GM12878 (cell line): Measurements from ENCODE around the gene DNAJC3. TPM values are rescaled to one million over a fixed set of nuclear protein-coding genes. Genes with fewer than 3 reads are reported as not detected.

Experiments
- ATAC-seq: fragments of 200-7000 bp; cut with Tn5 transposase; 3 replicates; pipeline ENCODE4 v1.9.1; 2020; ENCODE audit warnings: mild to moderate bottlenecking, moderate library complexity
- BruUV-seq: library from RNA; stranded (reverse); fragments of 400-500 nt; replicated peaks from 2 replicates; lab custom pipeline; 2021; lab: Mats Ljungman, UMichigan
- CTCF ChIA-PET: fragments of 300-600 bp; sonication (Branson Sonifier 250); formaldehyde crosslinking; extraction: SDS; loops from one replicate; lab custom pipeline; 2021; ENCODE audit warnings: inconsistent platforms; lab: Yijun Ruan, JAX
- POLR2A ChIA-PET: fragments of 350-600 bp; formaldehyde crosslinking; extraction: SDS; loops from one replicate; lab custom pipeline; 2021; ENCODE audit warnings: inconsistent platforms; lab: Charles Lee
- RAD21 ChIA-PET: fragments of 300-600 bp; sonication (Branson Sonifier 250); formaldehyde crosslinking; loops from one replicate; lab custom pipeline; 2023; ENCODE audit warnings: antibody characterized with exemption; ENCODE audit not compliant: unreplicated experiment; lab: Charles Lee
- SMC1A ChIA-PET: fragments of 300-600 bp; sonication (Branson Sonifier 250); formaldehyde crosslinking; loops from one replicate; lab custom pipeline; 2023; ENCODE audit not compliant: unreplicated experiment, uncharacterized antibody; lab: Charles Lee
- DNase-seq: peaks from one replicate; pipeline ENCODE4 v3.0.0-alpha.2; 2011; ENCODE audit warnings: low read depth, low spot score
- FAIRE-seq: peaks from 3 replicates; lab custom pipeline; 2011; peaks lifted over from hg19 to GRCh38; lab: Jason Lieb, UNC
- H2AFZ ChIP-seq: 2 replicates; pipeline ENCODE4 v1.6.0; 2011; ENCODE audit warnings: low read depth, low read length, control low read depth; ENCODE audit not compliant: control insufficient read depth
- H3K27ac ChIP-seq: 2 replicates; pipeline ENCODE4 v1.5.1; 2011; ENCODE audit warnings: control low read depth; ENCODE audit not compliant: control insufficient read depth, insufficient read depth
- H3K27me3 ChIP-seq, 2 experiments: replicated peaks in 1 of 2; 2 replicates each; pipeline versions ENCODE4 v1.6.0 to v1.6.1; 2011; ENCODE audit warnings: low read length in 1 of 2; ENCODE audit not compliant: control insufficient read depth in 2 of 2, insufficient read depth in 2 of 2
- H3K36me3 ChIP-seq, 2 experiments: 2 replicates each; pipeline ENCODE4 v1.5.1; 2011; ENCODE audit warnings: low read length in 1 of 2; ENCODE audit not compliant: control insufficient read depth in 2 of 2, insufficient read depth in 2 of 2
- H3K4me1 ChIP-seq: 2 replicates; pipeline ENCODE4 v1.6.1; 2011; ENCODE audit warnings: mild to moderate bottlenecking, low read length, moderate library complexity, mixed read lengths; ENCODE audit not compliant: control insufficient read depth, insufficient read depth
- H3K4me2 ChIP-seq: 2 replicates; pipeline ENCODE4 v1.6.0; 2011; ENCODE audit warnings: control low read depth; ENCODE audit not compliant: control insufficient read depth, insufficient read depth
- H3K4me3 ChIP-seq: fragments of 200-600 bp; sonication (generic); 2 replicates; pipeline ENCODE4 v1.5.1; 2016
- H3K79me2 ChIP-seq: 2 replicates; pipeline ENCODE4 v1.6.0; 2011; ENCODE audit warnings: low read length; ENCODE audit not compliant: control insufficient read depth, insufficient read depth
- H3K9ac ChIP-seq: 2 replicates; pipeline ENCODE4 v1.8.0; 2011; ENCODE audit warnings: low read length, control low read depth, mixed read lengths; ENCODE audit not compliant: control insufficient read depth, insufficient read depth
- H3K9me3 ChIP-seq: replicated peaks from 3 replicates; pipeline ENCODE4 v1.5.1; 2011; ENCODE audit warnings: mild to moderate bottlenecking, low read length; ENCODE audit not compliant: control insufficient read depth, insufficient read depth
- H4K20me1 ChIP-seq: 2 replicates; pipeline ENCODE4 v1.6.0; 2011; ENCODE audit not compliant: control insufficient read depth, insufficient read depth
- GABPA ChIP-seq: IDR thresholded peaks from 2 replicates; pipeline ENCODE4 v1.6.1; 2014; ENCODE audit warnings: antibody characterized with exemption, low read depth, mild to moderate bottlenecking, inconsistent platforms
- IRF5 ChIP-seq: fragments of 450-650 bp; IDR thresholded peaks from 2 replicates; pipeline ENCODE4 v1.6.1; 2017; ENCODE audit warnings: borderline replicate concordance
- JUNB ChIP-seq: IDR thresholded peaks from 2 replicates; pipeline ENCODE4 v1.6.1; 2016; ENCODE audit warnings: antibody characterized with exemption, mild to moderate bottlenecking
- NR2C2 ChIP-seq: IDR thresholded peaks from 2 replicates; pipeline ENCODE4 v1.6.1; 2011; ENCODE audit warnings: borderline replicate concordance, low read depth; ENCODE audit not compliant: control insufficient read depth, insufficient read length
- POLR2AphosphoS2 ChIP-seq: IDR thresholded peaks from 2 replicates; pipeline ENCODE4 v1.6.1; 2011; ENCODE audit warnings: low read depth, mild to moderate bottlenecking, low read length, improper control_type of control experiment, moderate library complexity
- SUZ12 ChIP-seq: fragments of 200-600 bp; sonication (generic); IDR thresholded peaks from one replicate; pipeline ENCODE4 v1.6.1; 2018; ENCODE audit warnings: antibody characterized with exemption, mild to moderate bottlenecking; ENCODE audit not compliant: unreplicated experiment
- TCF3 ChIP-seq: IDR thresholded peaks from 2 replicates; pipeline ENCODE4 v1.6.1; 2012; ENCODE audit warnings: low read depth, mild to moderate bottlenecking, low read length, borderline replicate concordance; ENCODE audit not compliant: insufficient read depth
- YBX1 ChIP-seq: fragments of 450-650 bp; IDR thresholded peaks from 2 replicates; pipeline ENCODE4 v1.6.1; 2016; ENCODE audit warnings: antibody characterized with exemption
- WGBS: methylation state at CpG from one replicate; pipeline ENCODE4 v1.1.6; 2016; ENCODE audit warnings: low lambda C conversion rate; ENCODE audit not compliant: insufficient replicate concordance, insufficient coverage; ENCODE audit errors: missing lambda C conversion rate; 5-methylcytosine and 5-hydroxymethylcytosine counted together
- in situ Hi-C: fragments of 300-500 bp; cut with MboI; formaldehyde crosslinking; loops from 9 replicates; pipeline ENCODE4 v1.14.3; 2018; ENCODE audit warnings: mixed read lengths
- intact Hi-C: fragments of 100-400 bp; cut with micrococcal nuclease; formaldehyde crosslinking; loops from one replicate; pipeline ENCODE4 v1.14.2; 2022; ENCODE audit not compliant: unreplicated experiment
- polyA plus RNA-seq, 11 experiments: library from polyadenylated mRNA; depleted of rRNA in 4 of 11; unstranded in 6 of 11; stranded (reverse) in 5 of 11; fragments of >200 nt; fragmentation: Nextera tagmentation in 4 of 11; fragmentation: Illumina TruSeq in 1 of 11; extraction: Ambion mirVana in 4 of 11; extraction: Trizol in 1 of 11; gene quantifications; 1 replicate in 1 of 11; 2 replicates in 10 of 11; pipeline versions ENCODE4 v1.2.1 to v1.2.3, GENCODE V29; 2011 to 2016; ENCODE audit warnings: inconsistent platforms in 2 of 11, missing spikeins in 2 of 11, low read depth in 1 of 11
- total RNA-seq, 4 experiments: library from RNA; depleted of rRNA in 3 of 4; stranded (reverse); fragments of >200 nt in 3 of 4; fragmentation: Illumina TruSeq in 1 of 4; extraction: Trizol in 1 of 4; gene quantifications; 2 replicates each; pipeline versions ENCODE4 v1.2.1 to v1.2.3, GENCODE V29; 2013 to 2021
- TF ChIP-seq, protein P1 (sequence below): IDR thresholded peaks from 2 replicates; pipeline ENCODE4 v1.6.1; 2011; ENCODE audit warnings: low read depth, low read length, improper control_type of control experiment, borderline replicate concordance
- TF ChIP-seq, protein P2 (sequence below): fragments of 450-650 bp; IDR thresholded peaks from 2 replicates; pipeline ENCODE4 v1.6.1; 2017; ENCODE audit warnings: mild to moderate bottlenecking, moderate library complexity
- TF ChIP-seq, protein P3 (sequence below), 3 experiments: IDR thresholded peaks in 2 of 3; conservative IDR thresholded peaks in 1 of 3; 2 replicates each; pipeline ENCODE4 v1.5.1; 2011; ENCODE audit warnings: low read depth in 3 of 3, low read length in 3 of 3, mild to moderate bottlenecking in 3 of 3, control low read depth in 2 of 3, moderate library complexity in 2 of 3, inconsistent platforms in 1 of 3, mixed read lengths in 1 of 3; ENCODE audit not compliant: control insufficient read depth in 2 of 3, insufficient read depth in 1 of 3; ENCODE audit errors: extremely low read depth in 1 of 3

DNAJC3 gene
- total and polyA plus RNA-seq, 10 of the 15 experiments (the other 5 are each of a cell fraction or from before 2014, with no cell fraction given): 9.3 to 37.4 (median 19.0) TPM

- FAIRE-seq (no peak), ATAC-seq (peak; percentile 29; the same call in 1 of the 3 replicates), DNase-seq (no peak)
- H2AFZ ChIP-seq: no peak overlapping the region
- H3K9ac ChIP-seq: no peak overlapping the region
- intact Hi-C loops: no loop called here
- ChIA-PET CTCF (no interaction called here), SMC1A (no interaction called here), RAD21 (no interaction called here), POLR2A (no interaction called here)
- no peak overlapping the region for H3K4me2 ChIP-seq
- no peaks in the 10 kb centered on the region for H4K20me1 ChIP-seq
- in situ Hi-C loops: no loop called here
- WGBS: 43% methylated on average over 3 of the region's 3 CpGs
- H3K9me3 ChIP-seq: no peaks in the 10 kb centered on the region; the same call in 2 of the 3 replicates
- no peak overlapping the region for H3K4me3 ChIP-seq
- H3K27ac ChIP-seq: no peak overlapping the region
- H3K4me1 ChIP-seq: no peaks in the 10 kb centered on the region
- no TSS peak for BruUV-seq
- H3K27me3 ChIP-seq: no peaks in the 10 kb centered on the region
- no peaks in the 10 kb centered on the region for H3K36me3 ChIP-seq
- no peaks in the 10 kb centered on the region for H3K79me2 ChIP-seq
- TF ChIP-seq JUNB (no peak), TCF3 (no peak), POLR2AphosphoS2 (no peak), GABPA (no peak), YBX1 (no peak), SUZ12 (no peak), IRF5 (no peak), NR2C2 (no peak)
- TF ChIP-seq, protein P1, sequence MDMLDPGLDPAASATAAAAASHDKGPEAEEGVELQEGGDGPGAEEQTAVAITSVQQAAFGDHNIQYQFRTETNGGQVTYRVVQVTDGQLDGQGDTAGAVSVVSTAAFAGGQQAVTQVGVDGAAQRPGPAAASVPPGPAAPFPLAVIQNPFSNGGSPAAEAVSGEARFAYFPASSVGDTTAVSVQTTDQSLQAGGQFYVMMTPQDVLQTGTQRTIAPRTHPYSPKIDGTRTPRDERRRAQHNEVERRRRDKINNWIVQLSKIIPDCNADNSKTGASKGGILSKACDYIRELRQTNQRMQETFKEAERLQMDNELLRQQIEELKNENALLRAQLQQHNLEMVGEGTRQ: no peak
- TF ChIP-seq, protein P2, sequence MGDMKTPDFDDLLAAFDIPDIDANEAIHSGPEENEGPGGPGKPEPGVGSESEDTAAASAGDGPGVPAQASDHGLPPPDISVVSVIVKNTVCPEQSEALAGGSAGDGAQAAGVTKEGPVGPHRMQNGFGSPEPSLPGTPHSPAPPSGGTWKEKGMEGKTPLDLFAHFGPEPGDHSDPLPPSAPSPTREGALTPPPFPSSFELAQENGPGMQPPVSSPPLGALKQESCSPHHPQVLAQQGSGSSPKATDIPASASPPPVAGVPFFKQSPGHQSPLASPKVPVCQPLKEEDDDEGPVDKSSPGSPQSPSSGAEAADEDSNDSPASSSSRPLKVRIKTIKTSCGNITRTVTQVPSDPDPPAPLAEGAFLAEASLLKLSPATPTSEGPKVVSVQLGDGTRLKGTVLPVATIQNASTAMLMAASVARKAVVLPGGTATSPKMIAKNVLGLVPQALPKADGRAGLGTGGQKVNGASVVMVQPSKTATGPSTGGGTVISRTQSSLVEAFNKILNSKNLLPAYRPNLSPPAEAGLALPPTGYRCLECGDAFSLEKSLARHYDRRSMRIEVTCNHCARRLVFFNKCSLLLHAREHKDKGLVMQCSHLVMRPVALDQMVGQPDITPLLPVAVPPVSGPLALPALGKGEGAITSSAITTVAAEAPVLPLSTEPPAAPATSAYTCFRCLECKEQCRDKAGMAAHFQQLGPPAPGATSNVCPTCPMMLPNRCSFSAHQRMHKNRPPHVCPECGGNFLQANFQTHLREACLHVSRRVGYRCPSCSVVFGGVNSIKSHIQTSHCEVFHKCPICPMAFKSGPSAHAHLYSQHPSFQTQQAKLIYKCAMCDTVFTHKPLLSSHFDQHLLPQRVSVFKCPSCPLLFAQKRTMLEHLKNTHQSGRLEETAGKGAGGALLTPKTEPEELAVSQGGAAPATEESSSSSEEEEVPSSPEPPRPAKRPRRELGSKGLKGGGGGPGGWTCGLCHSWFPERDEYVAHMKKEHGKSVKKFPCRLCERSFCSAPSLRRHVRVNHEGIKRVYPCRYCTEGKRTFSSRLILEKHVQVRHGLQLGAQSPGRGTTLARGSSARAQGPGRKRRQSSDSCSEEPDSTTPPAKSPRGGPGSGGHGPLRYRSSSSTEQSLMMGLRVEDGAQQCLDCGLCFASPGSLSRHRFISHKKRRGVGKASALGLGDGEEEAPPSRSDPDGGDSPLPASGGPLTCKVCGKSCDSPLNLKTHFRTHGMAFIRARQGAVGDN: no peak
- TF ChIP-seq, protein P3, sequence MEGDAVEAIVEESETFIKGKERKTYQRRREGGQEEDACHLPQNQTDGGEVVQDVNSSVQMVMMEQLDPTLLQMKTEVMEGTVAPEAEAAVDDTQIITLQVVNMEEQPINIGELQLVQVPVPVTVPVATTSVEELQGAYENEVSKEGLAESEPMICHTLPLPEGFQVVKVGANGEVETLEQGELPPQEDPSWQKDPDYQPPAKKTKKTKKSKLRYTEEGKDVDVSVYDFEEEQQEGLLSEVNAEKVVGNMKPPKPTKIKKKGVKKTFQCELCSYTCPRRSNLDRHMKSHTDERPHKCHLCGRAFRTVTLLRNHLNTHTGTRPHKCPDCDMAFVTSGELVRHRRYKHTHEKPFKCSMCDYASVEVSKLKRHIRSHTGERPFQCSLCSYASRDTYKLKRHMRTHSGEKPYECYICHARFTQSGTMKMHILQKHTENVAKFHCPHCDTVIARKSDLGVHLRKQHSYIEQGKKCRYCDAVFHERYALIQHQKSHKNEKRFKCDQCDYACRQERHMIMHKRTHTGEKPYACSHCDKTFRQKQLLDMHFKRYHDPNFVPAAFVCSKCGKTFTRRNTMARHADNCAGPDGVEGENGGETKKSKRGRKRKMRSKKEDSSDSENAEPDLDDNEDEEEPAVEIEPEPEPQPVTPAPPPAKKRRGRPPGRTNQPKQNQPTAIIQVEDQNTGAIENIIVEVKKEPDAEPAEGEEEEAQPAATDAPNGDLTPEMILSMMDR (IDR thresholded peaks at IDR 0.05 in 2 of 3, conservative IDR thresholded peaks at IDR 0.05 in 1 of 3; ENCODE audit: control insufficient read depth in 2 of 3, extremely low read depth in 1 of 3, insufficient read depth in 1 of 3, low read depth in 3 of 3, low read length in 3 of 3): no peak
Measured at GRCh38 chr13:95652821-95653220, 24.1 kb upstream of the DNAJC3 start.
